Spleen (tissue), 11 donors: ENCODE results near the gene ZSWIM3. TPM values are rescaled to one million over a fixed set of nuclear protein-coding genes. Genes with fewer than 3 reads are reported as not detected.
"Not testable (repeated sequence)": the region's sequence is repeated elsewhere in the genome, so short reads cannot be mapped to it uniquely, and the experiment has no call there.

Source experiments
- DNase-seq: peaks from one replicate; pipeline ENCODE4 v3.0.0-alpha.2; 2020
- H3K27ac ChIP-seq, 8 donors: fragments of 200-600 bp; sonication (generic) in 7 of 8; 1 replicate in 4 of 8; 2 replicates in 4 of 8; pipeline versions ENCODE4 v1.5.0 to v1.8.0; 2016 to 2021; ENCODE audit warnings: inconsistent platforms in 4 of 8, mild to moderate bottlenecking in 4 of 8, moderate library complexity in 1 of 8
- H3K27me3 ChIP-seq, 7 donors: fragments of 200-600 bp; sonication (generic) in 6 of 7; replicated peaks in 1 of 7; 1 replicate in 4 of 7; 2 replicates in 3 of 7; pipeline versions ENCODE4 v1.5.0 to v1.8.0; 2016 to 2021; ENCODE audit warnings: inconsistent platforms in 3 of 7, mild to moderate bottlenecking in 1 of 7
- H3K36me3 ChIP-seq, 6 donors: fragments of 200-600 bp; sonication (generic) in 5 of 6; 1 replicate in 4 of 6; 2 replicates in 2 of 6; pipeline versions ENCODE4 v1.5.0 to v1.8.0; 2016 to 2021; ENCODE audit warnings: inconsistent platforms in 2 of 6
- H3K4me1 ChIP-seq, 6 donors: fragments of 200-600 bp; sonication (generic) in 5 of 6; 1 replicate in 3 of 6; 2 replicates in 3 of 6; pipeline versions ENCODE4 v1.5.0 to v1.8.0; 2016 to 2021; ENCODE audit warnings: inconsistent platforms in 3 of 6
- H3K4me3 ChIP-seq, 8 donors: fragments of 200-600 bp; sonication (generic) in 7 of 8; 1 replicate in 4 of 8; 2 replicates in 4 of 8; pipeline versions ENCODE4 v1.5.0 to v1.8.0; 2016 to 2021; ENCODE audit warnings: inconsistent platforms in 4 of 8, mild to moderate bottlenecking in 4 of 8, moderate library complexity in 2 of 8
- H3K9me3 ChIP-seq, 8 donors: fragments of 200-600 bp; sonication (generic) in 7 of 8; 1 replicate in 4 of 8; 2 replicates in 4 of 8; pipeline versions ENCODE4 v1.5.0 to v1.8.0; 2016 to 2021; ENCODE audit warnings: inconsistent platforms in 4 of 8
- CTCF ChIP-seq, 11 experiments: fragments of 200-600 bp in 7 of 11; fragments of 450-650 bp in 4 of 11; sonication (generic) in 4 of 11; IDR thresholded peaks in 8 of 11; conservative IDR thresholded peaks in 3 of 11; 1 replicate in 7 of 11; 2 replicates in 4 of 11; pipeline versions ENCODE4 v1.4.0 to v1.8.0; 2016 to 2021; ENCODE audit warnings: antibody characterized with exemption in 11 of 11, inconsistent platforms in 4 of 11, mild to moderate bottlenecking in 1 of 11
- POLR2A ChIP-seq, 3 donors: fragments of 450-650 bp; IDR thresholded peaks; one replicate each; pipeline ENCODE4 v1.5.1; 2017; ENCODE audit warnings: antibody characterized with exemption in 3 of 3, mild to moderate bottlenecking in 1 of 3
- POLR2AphosphoS5 ChIP-seq, 3 donors: sonication (generic); formaldehyde crosslinking; IDR thresholded peaks; one replicate each; pipeline ENCODE4 v1.5.1; 2017; ENCODE audit warnings: antibody characterized with exemption in 3 of 3
- WGBS, 5 donors: extraction: QIAGEN DNeasy Blood & Tissue Kit in 3 of 5; methylation state at CpG; one replicate each; pipeline versions ENCODE4 v1.1.5 to v1.1.7; 2013 to 2018; 5-methylcytosine and 5-hydroxymethylcytosine counted together
- intact Hi-C: fragments of 100-400 bp; cut with DNase I; formaldehyde crosslinking; loops from one replicate; pipeline ENCODE4 v1.15.0; 2023; ENCODE audit warnings: low total_unique reads
- polyA plus RNA-seq, 3 donors: library from polyadenylated mRNA; stranded (reverse); fragments of 200-250 nt; gene quantifications; one replicate each; pipeline ENCODE4 v1.2.1, GENCODE V29; 2013
- total RNA-seq, 7 donors: library from RNA; depleted of rRNA in 3 of 7; stranded (reverse); fragments of >200 nt in 3 of 7; fragmentation: NEBNext Ultra II Directional in 4 of 7; extraction: Animal tissue kit (Norgen Biotek cat#: 25700) in 4 of 7; gene quantifications; one replicate each; pipeline versions ENCODE4 v1.1.0 to v1.2.1, GENCODE V29; 2016 to 2021
- donor health status: healthy with polysubstance abuse.
- donor health status: DM: no; HTN: no; CAD: no; lungs with moderate emphysema.
- donor health status: DM: no; HTN: no; CAD: no.
- donor health status: Bipolar disorder and iron deficiency.
- donor health status: healthy.
- donor health status: DM: no; HTN: no; CAD: no.
- donor health status: DM: yes; HTN: yes; CAD: no.

ZSWIM3 gene
- total and polyA plus RNA-seq, 10 donors: 3.1 to 7.1 (median 5.1) TPM

- 91 to 100% (median 96%) methylated on average over 3 to 4 of the region's 4 CpGs for WGBS, 5 donors
- Histone ChIP-seq H3K27me3 (no peaks in the 10 kb centered on the region), H3K4me1 (peaks cover 0 to 10% (median 2%) of the 10 kb centered on the region in 6 donors), H3K4me3 (no peak overlapping the region), H3K9me3 (no peaks in the 10 kb centered on the region), H3K36me3 (peaks cover 0 to 20% (median 12%) of the 10 kb centered on the region in 6 donors), H3K27ac (no peak overlapping the region)
- no peak for TF ChIP-seq POLR2AphosphoS5 (IDR thresholded peaks at IDR 0.05)
- TF ChIP-seq CTCF (IDR thresholded peaks at IDR 0.05 in 8 of 11, conservative IDR thresholded peaks at IDR 0.05 in 3 of 11): no peak
- no peak for TF ChIP-seq POLR2A (IDR thresholded peaks at IDR 0.05)
- peak; percentile 41 for DNase-seq
- intact Hi-C loops: no loop called here
These were observed 15.2 kb downstream of the ZSWIM3 start for GRCh38 chr20:45872626-45873025.

GRCh38 chr20:45873409-45874103, 16.1 kb downstream of the ZSWIM3 start:
- no peak for DNase-seq
- Histone ChIP-seq H3K36me3 (peaks cover 0 to 29% (median 21%) of the 10 kb centered on the region in 6 donors), H3K4me1 (peaks cover 0 to 10% (median 2%) of the 10 kb centered on the region in 6 donors), H3K27ac (no peak overlapping the region), H3K4me3 (no peak overlapping the region), H3K27me3 (no peaks in the 10 kb centered on the region), H3K9me3 (no peaks in the 10 kb centered on the region)
- intact Hi-C loops: no loop called here
- TF ChIP-seq POLR2AphosphoS5 (IDR thresholded peaks at IDR 0.05) (no peak), CTCF (IDR thresholded peaks at IDR 0.05 in 8 of 11, conservative IDR thresholded peaks at IDR 0.05 in 3 of 11) (no peak), POLR2A (IDR thresholded peaks at IDR 0.05) (no peak)
- WGBS, 5 donors: 75 to 97% (median 78%) methylated on average over 1 of the region's 1 CpG

GRCh38 chr20:45874104-45874481, 16.7 kb downstream of the ZSWIM3 start:
- H3K4me3 ChIP-seq, intact Hi-C loops, H3K4me1 ChIP-seq, H3K27ac ChIP-seq, H3K9me3 ChIP-seq, H3K27me3 ChIP-seq: not testable (repeated sequence)
- H3K36me3 ChIP-seq: peaks cover 0 to 35% (median 22%) of the 10 kb centered on the region in 6 donors
- DNase-seq: peak; percentile 36
- WGBS, 5 donors: 92 to 97% (median 95%) methylated on average over 10 of the region's 10 CpGs

GRCh38 chr20:45874576-45874975, 17.2 kb downstream of the ZSWIM3 start:
- peaks cover 0 to 10% (median 2%) of the 10 kb centered on the region in 6 donors for H3K4me1 ChIP-seq
- H3K9me3 ChIP-seq: no peaks in the 10 kb centered on the region
- no peak overlapping the region for H3K27ac ChIP-seq
- peak; percentile 3 for DNase-seq
- no peak for TF ChIP-seq CTCF (IDR thresholded peaks at IDR 0.05 in 8 of 11, conservative IDR thresholded peaks at IDR 0.05 in 3 of 11)
- no peak for TF ChIP-seq POLR2A (IDR thresholded peaks at IDR 0.05)
- H3K27me3 ChIP-seq: no peaks in the 10 kb centered on the region
- intact Hi-C loops: no loop called here
- 87 to 89% (median 89%) methylated on average over 4 of the region's 4 CpGs for WGBS, 5 donors
- peaks cover 0 to 36% (median 22%) of the 10 kb centered on the region in 6 donors for H3K36me3 ChIP-seq
- no peak overlapping the region for H3K4me3 ChIP-seq
